Measurements from ENCODE around the gene NPC1. TPM values are rescaled to one million over a fixed set of nuclear protein-coding genes. Genes with fewer than 3 reads are reported as not detected.
"Not testable (repeated sequence)": the region's sequence is repeated elsewhere in the genome, so short reads cannot be mapped to it uniquely, and the experiment has no call there.

The NPC1 gene
- total RNA-seq, 4 donors from 2014 or later, result 35.7 to 99.4 (median 46.2) TPM

GRCh38 chr18:23560186-23560585, 26.1 kb downstream of the NPC1 start:
- ATAC-seq, result no peak
- no peak for TF ChIP-seq CTCF (IDR thresholded peaks at IDR 0.05 in 4 of 5, conservative IDR thresholded peaks at IDR 0.05 in 1 of 5)
- TF ChIP-seq POLR2A (IDR thresholded peaks at IDR 0.05), result no peak
- Histone ChIP-seq H3K9me3 (no peaks in the 10 kb centered on the region), H3K4me3 (no peak overlapping the region), H3K27me3 (no peaks in the 10 kb centered on the region), H3K36me3 (peaks cover 2 to 77% of the 10 kb centered on the region in 2 donors), H3K27ac (no peak overlapping the region), H3K4me1 (no peaks in the 10 kb centered on the region)
- intact Hi-C loops (cut with DNase I; ENCODE audit: low total_unique reads) (no loop called here), in situ Hi-C loops (cut with MboI; ENCODE audit: low sequenced_read_pairs in 4 of 4) (no loop called here)
- DNase-seq, result no peak

- H3K4me3 ChIP-seq; H3K27ac ChIP-seq; intact Hi-C loops (cut with DNase I; ENCODE audit: low total_unique reads); in situ Hi-C loops (cut with MboI; ENCODE audit: low sequenced_read_pairs in 4 of 4); DNase-seq; H3K9me3 ChIP-seq; ATAC-seq; H3K27me3 ChIP-seq; H3K4me1 ChIP-seq: not testable (repeated sequence)
- H3K36me3 ChIP-seq, result peaks cover 2 to 87% of the 10 kb centered on the region in 2 donors
These were observed 28.8 kb downstream of the NPC1 start for GRCh38 chr18:23557511-23557910.

GRCh38 chr18:23556145-23556780, 30.0 kb downstream of the NPC1 start:
- TF ChIP-seq CTCF (IDR thresholded peaks at IDR 0.05 in 4 of 5, conservative IDR thresholded peaks at IDR 0.05 in 1 of 5) (no peak), POLR2A (IDR thresholded peaks at IDR 0.05) (no peak)
- Histone ChIP-seq H3K36me3 (peaks cover 2 to 90% of the 10 kb centered on the region in 2 donors), H3K27me3 (no peaks in the 10 kb centered on the region), H3K4me1 (no peaks in the 10 kb centered on the region), H3K4me3 (no peak overlapping the region), H3K9me3 (no peaks in the 10 kb centered on the region), H3K27ac (no peak overlapping the region)
- intact Hi-C loops (cut with DNase I; ENCODE audit: low total_unique reads), result no loop called here
- in situ Hi-C loops (cut with MboI; ENCODE audit: low sequenced_read_pairs in 4 of 4), result no loop called here
- ATAC-seq, result no peak
- DNase-seq, result no peak

GRCh38 chr18:23553887-23554286, 32.4 kb downstream of the NPC1 start:
- H3K9me3 ChIP-seq, result no peaks in the 10 kb centered on the region
- DNase-seq (no peak), ATAC-seq (no peak)
- no peaks in the 10 kb centered on the region for H3K27me3 ChIP-seq
- no peak overlapping the region for H3K27ac ChIP-seq
- no peak for TF ChIP-seq CTCF (IDR thresholded peaks at IDR 0.05 in 4 of 5, conservative IDR thresholded peaks at IDR 0.05 in 1 of 5)
- TF ChIP-seq POLR2A (IDR thresholded peaks at IDR 0.05), result no peak
- H3K4me1 ChIP-seq, result no peaks in the 10 kb centered on the region
- intact Hi-C loops (cut with DNase I; ENCODE audit: low total_unique reads), result no loop called here
- in situ Hi-C loops (cut with MboI; ENCODE audit: low sequenced_read_pairs in 4 of 4), result no loop called here
- no peak overlapping the region for H3K4me3 ChIP-seq
- peaks cover 0 to 88% of the 10 kb centered on the region in 2 donors for H3K36me3 ChIP-seq

- in situ Hi-C loops (cut with MboI; ENCODE audit: low sequenced_read_pairs in 4 of 4) (no loop called here), intact Hi-C loops (cut with DNase I; ENCODE audit: low total_unique reads) (no loop called here)
- no peaks in the 10 kb centered on the region for H3K9me3 ChIP-seq
- ATAC-seq (no peak), DNase-seq (no peak)
- H3K4me3 ChIP-seq, result no peak overlapping the region
- no peaks in the 10 kb centered on the region for H3K4me1 ChIP-seq
- TF ChIP-seq POLR2A (IDR thresholded peaks at IDR 0.05) (no peak), CTCF (IDR thresholded peaks at IDR 0.05 in 4 of 5, conservative IDR thresholded peaks at IDR 0.05 in 1 of 5) (no peak)
- no peak overlapping the region for H3K27ac ChIP-seq
- peaks cover 0 to 94% of the 10 kb centered on the region in 2 donors for H3K36me3 ChIP-seq
- no peaks in the 10 kb centered on the region for H3K27me3 ChIP-seq
These were observed 33.8 kb downstream of the NPC1 start for GRCh38 chr18:23552505-23552904.
